ENCODE results near the gene ABR.

The ABR gene

GRCh38 chr17:1043601-1044251, 136.1 kb downstream of the ABR start:
- DNase-seq: no peak

GRCh38 chr17:1042486-1042885, 137.3 kb downstream of the ABR start:
- DNase-seq: no peak

GRCh38 chr17:1041746-1042145, 138.0 kb downstream of the ABR start:
- no peak for DNase-seq

DNA sequence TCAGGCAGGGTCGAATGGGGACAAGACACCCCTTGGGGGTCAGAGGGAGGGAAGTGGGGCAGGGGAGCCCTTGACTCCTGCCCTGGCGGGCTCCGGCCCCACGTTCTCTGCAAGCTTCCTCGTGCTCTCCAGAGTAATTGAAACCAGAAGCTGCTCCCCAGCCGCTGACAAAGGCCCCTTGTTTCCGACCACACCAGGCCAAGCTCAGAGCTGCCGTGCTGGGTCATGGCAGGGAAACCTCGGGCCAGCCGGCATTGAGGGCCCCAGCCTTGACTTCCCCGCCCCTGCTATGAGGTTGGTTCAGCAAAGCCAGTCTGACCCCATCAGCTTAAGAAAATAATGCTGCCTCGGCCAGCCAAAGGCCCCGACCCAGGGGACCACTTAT, 139.6 kb downstream of the ABR start:
- DNase-seq: no peak

DNA sequence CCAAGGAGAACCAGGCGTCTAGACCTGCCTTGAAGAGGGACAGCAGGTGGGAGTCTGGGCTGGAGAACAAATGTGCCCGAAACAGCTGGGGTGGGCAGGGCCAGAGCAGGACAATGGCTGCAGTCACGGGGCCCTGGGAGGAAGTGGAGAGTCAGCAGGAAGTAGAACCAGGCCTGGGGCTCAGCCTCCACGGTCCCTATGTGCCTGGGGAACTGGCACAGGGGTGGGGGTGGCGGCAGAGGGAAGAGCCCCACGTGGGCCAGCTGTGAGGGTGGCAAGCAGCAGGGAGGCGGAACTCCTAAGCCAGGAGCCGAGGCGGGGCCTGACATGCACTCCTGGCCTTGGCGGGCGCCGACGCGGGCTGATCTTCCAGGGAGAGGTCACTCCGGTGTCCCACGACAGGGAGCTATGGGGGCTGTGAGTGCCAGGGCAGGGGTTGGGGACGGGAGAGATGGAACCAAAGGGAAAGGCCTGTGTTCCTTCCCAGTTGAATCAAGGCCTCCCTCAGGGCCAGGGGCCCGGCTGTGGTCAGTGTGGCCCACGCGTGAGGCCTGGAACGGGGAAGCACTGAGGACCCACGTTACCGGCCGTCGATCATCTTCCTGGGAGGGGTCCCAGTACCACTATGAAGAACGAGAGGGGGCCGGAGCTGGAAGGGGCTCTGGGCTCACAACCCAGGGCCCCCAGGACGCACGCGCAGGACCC, 140.1 kb downstream of the ABR start:
- no peak for DNase-seq

DNA sequence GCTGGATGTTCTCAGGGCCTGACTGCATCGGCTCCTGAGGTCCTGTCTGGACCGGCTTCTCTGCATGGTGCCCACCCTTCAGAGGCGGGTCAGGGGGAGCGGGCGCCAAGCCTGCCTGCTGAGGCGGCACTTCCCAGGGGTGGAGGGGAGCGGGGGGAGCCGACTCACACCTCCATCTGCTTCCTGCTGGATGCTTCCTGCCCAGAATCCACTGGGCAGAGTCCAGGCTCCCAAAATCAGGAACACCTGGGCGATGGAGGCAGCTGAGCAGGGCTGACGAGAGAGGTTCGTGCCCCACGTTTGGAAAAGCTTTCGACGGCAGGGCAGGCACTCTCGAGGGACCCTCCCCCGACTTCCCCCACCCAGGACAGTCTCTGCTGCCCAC, 140.7 kb downstream of the ABR start:
- no peak for DNase-seq

DNA sequence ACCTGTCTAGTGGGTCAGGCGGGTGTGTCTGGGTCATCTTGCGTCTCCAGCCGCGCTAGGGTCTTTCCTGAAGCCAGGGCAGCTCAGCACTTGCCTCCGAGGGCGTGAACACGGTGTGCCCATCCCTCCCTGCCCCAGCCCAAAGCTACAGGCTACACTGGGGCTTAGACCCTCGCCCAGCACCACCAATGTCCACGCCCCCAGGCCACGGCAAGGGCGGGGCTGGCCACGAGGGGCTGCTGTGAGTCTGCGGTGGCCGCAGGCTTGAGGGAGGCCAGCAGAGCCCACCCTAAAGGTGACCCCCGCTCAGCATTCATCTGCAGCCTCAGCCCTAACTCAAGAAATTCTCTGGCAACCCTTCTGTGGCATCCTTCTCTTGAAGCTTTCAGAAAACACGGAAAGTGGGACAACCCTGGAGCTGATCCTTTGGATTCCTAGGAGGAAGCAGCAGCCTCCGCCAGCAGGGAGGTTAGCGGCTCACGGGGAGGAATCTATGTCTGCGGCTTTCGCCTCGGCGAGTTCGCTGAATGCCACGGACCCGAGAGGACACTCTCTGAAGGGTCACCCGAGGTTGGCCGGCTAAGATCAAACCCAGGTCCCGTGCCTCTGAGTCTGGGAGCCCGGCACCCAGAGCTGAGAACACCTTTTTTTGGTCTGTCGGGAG, 141.2 kb downstream of the ABR start:
- no peak for DNase-seq

- DNase-seq: no peak
Measured at GRCh38 chr17:1037238-1037879, 142.4 kb downstream of the ABR start.

DNA sequence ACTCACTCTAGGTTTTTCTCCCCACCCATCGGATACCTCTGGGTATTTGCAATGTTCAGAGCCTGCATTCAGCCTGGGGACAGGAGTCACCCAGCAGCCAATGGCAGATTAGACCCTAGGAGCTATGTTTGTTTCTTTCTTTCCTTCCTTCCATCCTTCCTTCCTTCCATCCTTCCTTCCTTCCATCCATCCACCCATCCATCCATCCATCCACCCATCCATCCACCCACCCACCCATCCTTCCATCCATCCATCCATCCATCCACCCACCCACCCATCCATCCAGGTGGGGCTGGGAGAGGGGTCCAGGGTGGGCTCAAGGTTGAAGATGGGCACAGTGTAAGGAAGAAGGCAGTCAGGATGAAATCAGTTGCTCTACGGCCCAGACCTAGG, 142.9 kb downstream of the ABR start:
- no peak for DNase-seq

DNA sequence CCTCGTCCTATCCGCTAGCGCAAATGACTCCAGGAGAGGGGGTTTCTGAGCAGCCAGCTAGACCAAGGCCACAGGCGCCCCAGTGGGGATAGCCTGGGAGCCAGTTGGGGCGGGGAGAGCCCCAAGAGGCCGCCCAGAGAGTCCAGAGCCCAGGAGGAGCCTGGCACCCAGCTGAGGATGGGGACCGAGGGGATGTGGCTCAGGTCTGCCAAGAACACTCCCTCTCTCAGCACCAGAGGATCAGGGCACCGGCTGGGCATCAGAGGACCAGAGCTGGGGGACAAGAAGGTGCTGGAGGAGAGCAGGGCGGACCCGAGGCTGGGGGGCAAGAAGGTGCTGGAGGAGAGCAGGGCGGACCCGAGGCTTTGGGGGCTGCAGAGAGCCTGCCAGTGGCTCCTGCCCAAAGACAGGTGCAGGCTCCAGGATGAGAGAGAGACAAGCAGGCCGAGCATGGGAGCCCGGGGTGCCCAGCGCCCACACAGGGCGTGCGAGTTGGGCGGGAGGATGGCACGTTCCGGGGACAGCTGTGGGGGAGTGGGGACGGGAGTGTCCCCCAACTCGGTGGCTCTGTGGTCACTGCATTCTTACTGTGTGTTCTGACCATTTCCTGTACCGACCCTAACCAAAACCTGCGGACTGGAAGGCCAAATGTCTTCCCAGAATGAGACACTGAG, 143.5 kb downstream of the ABR start:
- no peak for DNase-seq

- DNase-seq: no peak
Measured at GRCh38 chr17:1035546-1036170, 144.1 kb downstream of the ABR start.

- DNase-seq: no peak
Measured at GRCh38 chr17:1034652-1035210, 145.1 kb downstream of the ABR start.

DNA sequence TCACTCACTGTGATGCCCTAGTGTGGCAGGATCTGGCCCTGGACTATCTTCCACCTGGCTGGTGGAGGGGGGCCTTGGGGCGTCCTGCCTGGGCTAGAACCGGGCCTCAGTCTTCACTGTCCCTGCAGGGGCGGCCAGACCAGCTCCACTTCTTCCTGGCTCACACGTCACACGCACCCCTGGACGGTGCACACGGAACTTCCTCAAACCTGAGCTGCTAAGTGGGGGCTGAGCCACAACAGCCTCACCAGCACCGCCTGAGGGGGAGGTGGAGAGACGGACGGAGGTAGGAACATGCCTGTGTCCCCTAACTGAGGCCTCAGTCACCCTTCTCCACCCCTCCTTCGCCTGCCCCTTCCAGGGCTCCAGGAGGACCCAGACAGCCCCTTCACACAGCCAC, 146.3 kb downstream of the ABR start:
- DNase-seq: no peak

- no peak for DNase-seq
Measured at GRCh38 chr17:1032391-1032790, 147.4 kb downstream of the ABR start.

DNA sequence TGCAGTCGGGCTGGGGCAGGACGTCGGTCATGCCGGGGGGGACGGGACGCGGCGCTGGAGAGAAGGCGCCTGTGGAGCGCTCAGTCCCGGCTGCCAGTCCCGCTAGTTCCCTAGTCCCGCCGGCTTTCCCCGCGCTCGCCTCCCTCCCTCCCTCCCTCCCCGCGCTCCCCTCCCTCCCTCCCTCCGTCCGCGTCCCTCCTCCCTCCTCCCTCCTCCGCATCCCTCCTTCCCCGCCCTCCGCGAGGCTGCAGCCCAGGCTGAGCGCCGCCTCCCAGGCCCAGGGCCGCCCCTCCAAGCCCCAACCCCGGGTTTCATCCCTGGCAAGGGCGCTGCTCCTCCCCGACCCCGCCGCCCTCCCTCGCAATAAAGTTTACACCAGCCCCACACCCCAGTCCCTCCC, 148.1 kb downstream of the ABR start:
- DNase-seq: no peak

GRCh38 chr17:1030684-1031532, 148.9 kb downstream of the ABR start:
- DNase-seq: no peak

DNA sequence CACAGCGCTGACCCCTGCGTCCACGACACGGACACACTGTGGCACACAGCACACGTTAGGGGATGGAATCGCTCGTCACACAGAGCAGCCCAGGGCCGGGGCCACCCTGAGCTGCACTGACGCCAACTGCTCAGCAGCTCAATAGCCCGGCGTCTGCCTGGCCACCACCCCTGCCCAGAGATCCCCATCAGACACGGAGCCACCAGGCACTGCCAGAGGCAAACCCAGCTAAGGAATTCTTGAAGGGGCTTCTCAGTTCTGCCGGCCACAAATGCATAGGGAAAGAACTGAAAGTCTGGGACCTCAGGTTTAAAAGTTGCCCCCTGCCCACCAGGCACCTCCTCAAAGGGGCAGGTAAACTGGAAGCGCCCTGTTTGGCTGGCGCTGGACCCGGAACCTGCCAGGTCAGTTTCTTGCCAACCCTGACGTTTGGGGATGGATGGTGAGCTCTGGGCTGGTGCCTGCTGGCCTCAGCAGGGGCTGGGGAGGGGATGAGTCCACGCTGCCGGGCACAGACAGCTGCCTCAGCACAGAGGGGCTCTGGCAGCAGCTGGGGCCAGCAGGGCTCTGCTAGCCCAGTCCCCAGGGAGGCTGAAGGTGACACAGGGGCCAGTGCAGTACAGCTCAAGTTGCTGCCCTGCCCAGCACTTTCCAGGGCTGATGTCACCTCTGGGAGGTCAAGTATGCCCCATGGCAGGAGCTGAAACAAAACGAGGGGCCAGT, 149.7 kb downstream of the ABR start:
- no peak for DNase-seq

- DNase-seq: no peak
Measured at GRCh38 chr17:1029196-1029921, 150.4 kb downstream of the ABR start.

GRCh38 chr17:1027044-1027443, 152.7 kb downstream of the ABR start:
- no peak for DNase-seq

DNA sequence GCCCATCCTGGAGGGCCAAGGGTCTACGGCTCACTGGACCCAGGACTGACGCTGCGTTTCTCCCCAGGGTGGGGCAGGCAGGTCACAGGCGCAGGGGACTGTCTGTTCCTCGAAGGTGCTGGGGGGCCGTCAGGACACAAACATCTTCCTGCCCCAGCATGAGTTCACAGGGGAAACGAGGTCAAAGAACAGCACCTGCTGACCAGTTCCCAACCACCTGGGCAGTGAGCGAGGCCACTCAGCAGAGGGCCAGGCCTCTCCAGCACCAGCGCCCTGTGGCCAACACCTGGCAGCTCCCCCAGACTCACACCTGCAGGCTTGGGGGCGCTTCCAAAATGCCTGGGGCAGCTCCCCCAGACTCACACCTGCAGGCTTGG, 153.2 kb downstream of the ABR start:
- DNase-seq: no peak

All from stimulated activated CD4-positive, alpha-beta T cell treated with anti-CD3 and anti-CD28 coated beads, Interleukin-15, amount 100 ng/mL, for 24 hours (primary cell).